Smooth muscle cell of trachea (primary cell): Measurements from ENCODE around the gene NR1D2. TPM values are rescaled to one million over a fixed set of nuclear protein-coding genes. Genes with fewer than 3 reads are reported as not detected.

Source experiments
- total RNA-seq: library from RNA; depleted of rRNA; stranded (reverse); fragments of >200 nt; gene quantifications from 2 replicates; pipeline ENCODE4 v1.2.1, GENCODE V29; 2014

Gene NR1D2
- 30.5 and 50.1 TPM in 2 replicates for total RNA-seq

DNA sequence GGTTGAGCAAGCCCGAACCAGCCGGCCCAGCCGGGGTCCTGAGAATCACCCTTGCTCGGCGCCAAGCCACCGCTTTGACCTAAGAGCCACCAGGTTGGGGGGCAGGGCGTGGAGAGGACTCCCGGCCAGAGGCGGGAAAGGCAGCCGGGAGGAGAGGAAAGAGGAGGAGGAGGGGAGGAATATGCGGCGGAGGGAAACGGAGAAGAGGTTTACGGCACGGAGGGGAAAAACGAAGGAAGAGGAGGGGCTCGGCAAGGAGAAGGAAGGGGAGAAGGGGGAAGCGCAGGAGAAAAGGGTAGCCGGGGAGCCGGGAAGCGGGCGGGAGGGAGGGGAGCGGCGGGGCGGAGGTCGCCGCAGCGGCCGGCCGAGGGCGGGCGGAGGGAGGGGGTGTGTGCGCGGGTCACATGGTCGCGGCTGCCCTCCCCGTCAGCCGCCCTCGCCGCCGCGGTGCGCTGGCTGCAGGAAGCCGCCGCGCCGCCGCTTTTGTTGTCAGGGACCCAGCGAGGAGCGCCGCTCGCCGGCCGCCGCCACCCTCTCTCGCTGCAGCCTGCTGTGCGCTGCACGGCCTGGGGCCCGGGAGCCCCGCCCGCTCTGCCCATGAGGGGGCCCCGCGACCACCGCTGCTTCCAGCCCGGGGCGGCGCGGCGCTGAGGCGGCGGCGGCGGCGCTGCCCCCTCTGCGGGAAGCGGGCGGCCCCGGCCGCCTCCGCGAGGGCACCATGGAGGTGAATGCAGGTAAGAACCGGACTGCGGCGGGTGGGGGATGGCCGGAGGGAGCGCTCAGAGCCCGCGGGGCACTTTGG is at the start of gene NR1D2:
NR1D2 (plus strand) TSS at position 426 of the 802 bp plus-strand sequence; CDS start at position 719, 293 bp downstream.

DNA sequence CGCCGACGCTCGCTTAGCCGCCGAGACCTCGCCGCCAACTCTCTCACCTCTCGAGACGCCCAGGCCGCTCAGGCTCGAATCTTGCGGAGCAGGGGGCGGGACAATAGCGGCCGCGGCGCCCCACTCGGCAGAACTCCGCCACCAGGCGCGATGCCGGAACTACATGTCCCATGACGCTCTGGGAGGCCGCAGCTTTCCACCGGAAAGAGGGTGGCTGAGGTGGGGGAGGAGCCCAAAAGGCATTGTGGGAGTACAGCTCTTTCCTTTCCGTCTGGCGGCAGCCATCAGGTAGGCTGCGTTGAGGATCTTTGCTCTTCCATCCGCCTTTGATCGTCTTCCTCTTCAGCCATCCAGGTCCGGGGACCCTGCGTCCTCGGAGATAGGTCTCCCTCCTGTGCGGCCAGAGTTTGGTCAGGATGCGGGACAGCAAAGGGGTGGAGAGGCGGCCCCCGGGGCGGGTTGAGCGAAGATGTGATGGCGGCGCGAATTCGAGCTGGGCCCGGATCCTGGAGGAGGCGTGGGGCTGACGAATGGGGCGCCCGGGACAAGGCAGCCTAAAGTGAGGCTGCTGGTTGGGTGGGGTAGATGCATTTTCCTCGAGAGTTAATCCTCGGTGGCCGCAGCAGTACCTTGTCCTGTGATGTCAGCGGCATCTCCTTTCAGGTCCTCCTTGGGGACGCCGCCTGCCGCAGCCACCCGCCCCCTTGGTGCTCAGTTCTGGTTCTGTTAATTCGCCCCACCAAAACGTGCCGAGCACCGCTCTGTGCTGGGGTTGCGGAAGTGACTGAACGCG is 28.0 kb upstream of the NR1D2 start, which contains the start of the genes NKIRAS1 and RPL15:
NKIRAS1 (minus strand) TSS at position 105 of the 793 bp plus-strand sequence. CDS start 6,086 bp downstream, outside the sequence.
RPL15 (plus strand) TSS at position 247 of the 793 bp plus-strand sequence. CDS start 728 bp downstream, outside the sequence.

Other genes with a start within 250 kb of the NR1D2 start
- 131 and 141 TPM in 2 replicates for gene UBE2E1, start 139.3 kb upstream of the NR1D2 start, total RNA-seq
- gene NKIRAS1, start 28.3 kb upstream of the NR1D2 start, total RNA-seq: 14.1 and 14.4 TPM in 2 replicates
- 2,472 and 2,629 TPM in 2 replicates for gene RPL15, start 28.2 kb upstream of the NR1D2 start, total RNA-seq